Ishikawa (cell line): ENCODE data around the gene DCAF11.
A peak's percentile ranks its signal among the peaks of the same experiment; 100 is the strongest.

ENCODE experiments used
- CEBPB ChIP-seq: IDR thresholded peaks from 2 replicates; pipeline ENCODE4 v1.6.1; 2012
- CREB1 ChIP-seq: IDR thresholded peaks from 2 replicates; pipeline ENCODE4 v1.6.1; 2012; ENCODE audit warnings: low read depth
- EGR1 ChIP-seq: IDR thresholded peaks from 2 replicates; pipeline ENCODE4 v1.6.1; 2012
- EP300 ChIP-seq: IDR thresholded peaks from 2 replicates; pipeline ENCODE4 v1.6.1; 2012; ENCODE audit warnings: borderline replicate concordance
- FOXM1 ChIP-seq: IDR thresholded peaks from 2 replicates; pipeline ENCODE4 v1.6.1; 2012; ENCODE audit warnings: low read depth, borderline replicate concordance
- NFIC ChIP-seq: IDR thresholded peaks from 2 replicates; pipeline ENCODE4 v1.6.1; 2012
- RAD21 ChIP-seq: IDR thresholded peaks from 2 replicates; pipeline ENCODE4 v1.6.1; 2012; ENCODE audit warnings: low read depth
- REST ChIP-seq: IDR thresholded peaks from 2 replicates; pipeline ENCODE4 v1.6.1; 2012; ENCODE audit warnings: low read depth, mild to moderate bottlenecking
- TAF1 ChIP-seq: IDR thresholded peaks from 2 replicates; pipeline ENCODE4 v1.6.1; 2012; ENCODE audit warnings: low read depth, mild to moderate bottlenecking
- TCF12 ChIP-seq: IDR thresholded peaks from 2 replicates; pipeline ENCODE4 v1.6.1; 2012; ENCODE audit warnings: low read depth
- TEAD4 ChIP-seq: IDR thresholded peaks from 2 replicates; pipeline ENCODE4 v1.6.1; 2012
- USF1 ChIP-seq: IDR thresholded peaks from 2 replicates; pipeline ENCODE4 v1.6.1; 2012
- YY1 ChIP-seq: IDR thresholded peaks from 2 replicates; pipeline ENCODE4 v1.6.1; 2012; ENCODE audit warnings: low read depth
- ZBTB7A ChIP-seq: IDR thresholded peaks from 2 replicates; pipeline ENCODE4 v1.6.1; 2012; ENCODE audit warnings: low read depth
- TF ChIP-seq, protein P1 (sequence below): IDR thresholded peaks from 2 replicates; pipeline ENCODE4 v1.6.1; 2012

Gene DCAF11

DNA sequence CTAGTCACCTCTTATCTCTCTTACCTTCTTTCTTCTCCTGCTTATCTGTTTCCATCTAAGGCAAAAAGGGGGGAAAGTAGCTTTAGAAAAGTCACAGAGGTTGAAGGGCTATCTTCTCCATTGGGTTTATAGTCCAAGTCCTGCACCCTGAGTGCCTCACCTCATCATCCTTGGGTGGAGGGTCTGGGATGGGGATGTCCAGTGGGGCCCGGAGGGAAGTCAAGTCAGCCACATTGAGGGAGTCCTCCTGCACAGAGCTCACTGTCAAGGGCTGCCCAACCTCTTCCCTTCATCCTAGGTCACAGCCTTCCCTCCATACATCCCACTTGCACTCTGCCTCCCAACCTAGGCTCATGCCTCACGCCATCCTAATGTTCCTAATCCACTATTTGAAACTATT is 30.6 kb downstream of the DCAF11 start:
- TF ChIP-seq, protein P1, sequence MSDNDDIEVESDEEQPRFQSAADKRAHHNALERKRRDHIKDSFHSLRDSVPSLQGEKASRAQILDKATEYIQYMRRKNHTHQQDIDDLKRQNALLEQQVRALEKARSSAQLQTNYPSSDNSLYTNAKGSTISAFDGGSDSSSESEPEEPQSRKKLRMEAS: no peak
- no peak for TF ChIP-seq EP300
- TF ChIP-seq TCF12: no peak
- no peak for TF ChIP-seq RAD21
- TF ChIP-seq CEBPB: no peak
- TF ChIP-seq USF1: no peak
- no peak for TF ChIP-seq ZBTB7A
- TF ChIP-seq TEAD4: no peak
- no peak for TF ChIP-seq FOXM1
- no peak for TF ChIP-seq TAF1
- no peak for TF ChIP-seq YY1
- TF ChIP-seq CREB1: no peak
- no peak for TF ChIP-seq NFIC
- TF ChIP-seq EGR1: no peak
- no peak for TF ChIP-seq REST

- TF ChIP-seq TAF1 (no peak), CEBPB (no peak), FOXM1 (no peak), YY1 (no peak), NFIC (no peak), TCF12 (no peak), TEAD4 (no peak)
- TF ChIP-seq, protein P1: no peak
These were observed 31.3 kb downstream of the DCAF11 start for GRCh38 chr14:24145690-24146452.

DNA sequence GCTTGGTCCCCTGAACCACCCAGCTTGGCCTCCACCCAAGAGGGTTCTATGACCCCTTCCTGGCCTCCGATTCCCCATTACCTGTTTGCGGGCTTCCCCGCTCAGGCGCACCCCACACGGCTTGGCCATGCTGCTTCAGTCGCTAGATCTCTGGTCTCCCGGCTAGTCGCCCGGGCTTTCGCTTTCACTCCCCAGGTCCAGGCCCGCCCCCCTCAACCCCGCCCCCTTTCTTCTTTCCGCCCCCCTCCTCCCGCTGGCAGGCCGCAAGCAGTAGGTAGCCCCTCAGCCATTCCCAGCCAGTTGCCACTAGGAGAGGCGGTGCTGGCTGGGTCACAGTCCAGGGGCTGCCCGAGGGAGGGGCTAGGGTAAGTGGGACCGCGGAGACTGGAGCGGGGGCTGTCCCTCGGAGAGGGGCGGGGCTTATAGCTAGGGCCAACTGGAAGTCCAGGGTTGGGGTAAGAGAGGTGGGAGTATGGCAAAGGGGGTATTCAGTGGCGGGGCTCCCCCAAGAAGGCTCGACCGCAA is 31.9 kb downstream of the DCAF11 start, which contains the start of gene PSME2:
Gene PSME2, minus strand, starts transcription at position 158 of the 525 bp plus-strand sequence. Its CDS starts 29 bp downstream, at position 129.
- TF ChIP-seq TAF1: peak; percentile 33; the same call in 1 of the 2 replicates
- no peak for TF ChIP-seq CREB1
- TF ChIP-seq EP300: no peak
- TF ChIP-seq TEAD4: 0 out of 2 replicates have a peak, but pooled peaks have one; percentile 4

- TF ChIP-seq CREB1: no peak
- no peak for TF ChIP-seq REST
- TF ChIP-seq NFIC: no peak
- TF ChIP-seq CEBPB: no peak
- peak; percentile 38 for TF ChIP-seq TAF1
- no peak for TF ChIP-seq FOXM1
- TF ChIP-seq RAD21: no peak
- TF ChIP-seq TCF12: no peak
These were observed 32.6 kb downstream of the DCAF11 start, which contains the start of gene RNF31 for GRCh38 chr14:24146978-24147760. Gene RNF31, plus strand, starts transcription at chr14:24147498. Its CDS starts 201 bp downstream, at chr14:24147699.

DNA sequence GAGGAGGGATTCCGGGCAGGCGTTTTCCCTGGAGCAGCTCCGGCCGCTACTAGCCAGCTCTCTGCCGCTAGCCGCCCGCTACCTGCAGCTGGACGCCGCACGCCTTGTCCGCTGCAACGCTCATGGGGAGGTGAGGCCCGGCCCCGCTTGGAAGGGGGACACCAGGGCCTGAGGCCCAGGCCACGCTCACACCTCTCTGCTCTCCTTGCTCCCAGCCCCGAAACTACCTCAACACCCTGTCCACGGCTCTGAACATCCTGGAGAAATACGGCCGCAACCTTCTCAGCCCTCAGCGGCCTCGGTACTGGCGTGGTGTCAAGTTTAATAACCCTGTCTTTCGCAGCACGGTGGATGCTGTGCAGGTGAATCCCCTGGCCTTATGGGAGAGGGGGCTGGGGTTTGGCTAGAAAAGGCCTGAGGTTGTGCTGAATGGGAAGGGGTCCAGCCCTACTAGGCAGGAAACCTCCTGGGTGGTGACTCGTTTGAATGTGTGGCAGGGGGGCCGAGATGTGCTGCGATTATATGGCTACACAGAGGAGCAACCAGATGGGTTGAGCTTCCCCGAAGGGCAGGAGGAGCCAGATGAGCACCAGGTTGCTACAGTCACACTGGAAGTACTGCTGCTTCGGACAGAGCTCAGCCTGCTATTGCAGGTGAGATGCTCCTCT is 33.3 kb downstream of the DCAF11 start:
- TF ChIP-seq FOXM1 (no peak), EGR1 (no peak), CEBPB (no peak), REST (no peak), USF1 (no peak), YY1 (no peak), TCF12 (no peak), CREB1 (no peak)
